ENCODE measurements around the gene PLEKHH1.

- TF ChIP-seq, protein P1, sequence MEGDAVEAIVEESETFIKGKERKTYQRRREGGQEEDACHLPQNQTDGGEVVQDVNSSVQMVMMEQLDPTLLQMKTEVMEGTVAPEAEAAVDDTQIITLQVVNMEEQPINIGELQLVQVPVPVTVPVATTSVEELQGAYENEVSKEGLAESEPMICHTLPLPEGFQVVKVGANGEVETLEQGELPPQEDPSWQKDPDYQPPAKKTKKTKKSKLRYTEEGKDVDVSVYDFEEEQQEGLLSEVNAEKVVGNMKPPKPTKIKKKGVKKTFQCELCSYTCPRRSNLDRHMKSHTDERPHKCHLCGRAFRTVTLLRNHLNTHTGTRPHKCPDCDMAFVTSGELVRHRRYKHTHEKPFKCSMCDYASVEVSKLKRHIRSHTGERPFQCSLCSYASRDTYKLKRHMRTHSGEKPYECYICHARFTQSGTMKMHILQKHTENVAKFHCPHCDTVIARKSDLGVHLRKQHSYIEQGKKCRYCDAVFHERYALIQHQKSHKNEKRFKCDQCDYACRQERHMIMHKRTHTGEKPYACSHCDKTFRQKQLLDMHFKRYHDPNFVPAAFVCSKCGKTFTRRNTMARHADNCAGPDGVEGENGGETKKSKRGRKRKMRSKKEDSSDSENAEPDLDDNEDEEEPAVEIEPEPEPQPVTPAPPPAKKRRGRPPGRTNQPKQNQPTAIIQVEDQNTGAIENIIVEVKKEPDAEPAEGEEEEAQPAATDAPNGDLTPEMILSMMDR (IDR thresholded peaks at IDR 0.05; ENCODE audit: low read depth, low read length, missing input control): no peak
- TF ChIP-seq YY1 (IDR thresholded peaks at IDR 0.05) (no peak), TAF1 (conservative IDR thresholded peaks at IDR 0.05) (no peak), ATF3 (IDR thresholded peaks at IDR 0.05) (no peak), JUND (IDR thresholded peaks at IDR 0.05) (no peak), REST (IDR thresholded peaks at IDR 0.05) (no peak), EGR1 (IDR thresholded peaks at IDR 0.05; ENCODE audit: low read depth in 2 of 2) (no peak), HNF4G (IDR thresholded peaks at IDR 0.05) (no peak), SP1 (IDR thresholded peaks at IDR 0.05) (no peak), RAD21 (IDR thresholded peaks at IDR 0.05) (no peak)
Measured at GRCh38 chr14:67532606-67532997, 488 bp upstream of the PLEKHH1 start.

All from liver (tissue), 3 donors.